ENCODE results near the gene USE1. TPM values are rescaled to one million over a fixed set of nuclear protein-coding genes. Genes with fewer than 3 reads are reported as not detected.

USE1 gene
- total and polyA plus RNA-seq, 9 of the 15 experiments (the other 6 are each of a cell fraction or from before 2014, with no cell fraction given) = 17.3 to 52.4 (median 34.0) TPM

- no peaks in the 10 kb centered on the region for H3K9me3 ChIP-seq (replicated peaks; ENCODE audit: control insufficient read depth, insufficient read depth, low read depth, low read length)
- no TSS peak for BruUV-seq (replicated peaks)
- CTCF ChIA-PET (ENCODE audit: low intra/inter-chr PET ratio) = no interaction called here
- H3K27ac ChIP-seq (ENCODE audit: extremely low read depth, low read depth, low read length) = no peak overlapping the region
- no peak overlapping the region for H3K9ac ChIP-seq (ENCODE audit: insufficient read depth in 1 of 2, low read depth in 2 of 2, low read length in 2 of 2)
- peaks cover 49% of the 10 kb centered on the region; the same call in 2 of the 3 replicates for H3K36me3 ChIP-seq (ENCODE audit: control insufficient read depth, insufficient read depth, low read length)
- in situ Hi-C loops (cut with MboI) = no loop called here
- no peak overlapping the region for H2AFZ ChIP-seq (ENCODE audit: low read depth, low read length)
- no peaks in the 10 kb centered on the region for H3K27me3 ChIP-seq (ENCODE audit: control insufficient read depth in 2 of 2, insufficient read depth in 2 of 2, low read length in 2 of 2)
- no peak for ATAC-seq
- WGBS (ENCODE audit: insufficient coverage, low coverage, missing lambda C conversion rate) = 95% methylated on average over 11 of the region's 12 CpGs
- no peaks in the 10 kb centered on the region for H3K9me1 ChIP-seq (ENCODE audit: control insufficient read depth, insufficient read depth, low read length)
- H3K4me1 ChIP-seq (replicated peaks in 1 of 2; ENCODE audit: control insufficient read depth in 2 of 2, insufficient read depth in 2 of 2, low read length in 2 of 2) = peaks cover 0 to 5% of the 10 kb centered on the region in 2 experiments; a peak in 2 of 5 replicates
- no peaks in the 10 kb centered on the region for H3K79me2 ChIP-seq (ENCODE audit: control insufficient read depth, insufficient read depth, low read length)
- H3K4me3 ChIP-seq = no peak overlapping the region
- DNase-seq (ENCODE audit: extremely low read depth in 1 of 4, low spot score in 3 of 4) = no peak
- POLR2A ChIA-PET = interaction anchor here (0.5 to 2.1 kb wide), 5 partner anchors 31 to 511 kb away, joined by 3 to 4 read pairs (median 4); partner anchors contain the start of genes HAUS8, MYO9B and USE1
- no peak for FAIRE-seq
- intact Hi-C loops (cut with micrococcal nuclease) = no loop called here
- no peaks in the 10 kb centered on the region for H4K20me1 ChIP-seq (replicated peaks; ENCODE audit: control insufficient read depth, insufficient read depth, low read length)
- no peak overlapping the region for H3K4me2 ChIP-seq (ENCODE audit: insufficient read depth, low read length)
- TF ChIP-seq TCFL5 (CRISPR knock-in tag; conservative IDR thresholded peaks at IDR 0.05) (no peak), CBX5 (IDR thresholded peaks at IDR 0.05; ENCODE audit: borderline replicate concordance, low read depth) (no peak), ASH1L (IDR thresholded peaks at IDR 0.05; ENCODE audit: borderline replicate concordance, low read depth, partially characterized antibody) (no peak), ZNF347 (CRISPR knock-in tag; IDR thresholded peaks at IDR 0.05; ENCODE audit: low read depth) (no peak), ZBTB2 (IDR thresholded peaks at IDR 0.05) (no peak), VEZF1 (CRISPR knock-in tag; IDR thresholded peaks at IDR 0.05) (no peak), ZBTB40 (IDR thresholded peaks at IDR 0.05) (no peak), ZBTB40 (CRISPR knock-in tag; IDR thresholded peaks at IDR 0.05) (no peak), SRSF1 (IDR thresholded peaks at IDR 0.05; ENCODE audit: low read depth, low read length) (no peak)
These were observed 30.8 kb upstream of the USE1 start for GRCh38 chr19:17184371-17184841.

Measured in K562 (cell line).